GM21526 (cell line): ENCODE measurements around the gene TRAPPC3L.

Experiments used
- ATAC-seq: cut with Tn5 transposase; IDR thresholded peaks from one replicate; pipeline ENCODE4 v1.9.1; 2021; ENCODE audit warnings: moderate library complexity; ENCODE audit not compliant: unreplicated experiment, low FRiP score

Gene TRAPPC3L

DNA sequence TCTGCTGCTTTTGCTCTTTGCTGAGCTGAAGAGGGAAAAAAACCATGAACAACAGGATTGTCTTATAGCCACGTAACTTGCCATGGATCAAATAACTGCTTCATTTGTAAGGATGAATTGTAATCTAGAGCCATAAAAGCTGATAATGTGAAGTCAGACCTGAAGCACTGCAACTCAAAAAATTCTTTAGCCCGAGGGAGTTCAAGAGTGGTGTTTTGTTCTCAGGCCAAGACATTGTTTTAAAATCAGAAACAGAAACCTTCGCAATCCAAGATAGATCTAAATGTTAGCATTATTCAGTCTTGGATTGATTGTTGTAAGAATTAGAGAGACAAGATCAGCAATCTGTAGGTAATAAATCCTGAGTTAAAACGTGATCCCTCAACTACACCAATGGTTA, at the start of gene TRAPPC3L:
TRAPPC3L (minus strand) TSS at position 34 of the 400 bp plus-strand sequence. CDS start 170 bp downstream, outside the sequence.
- ATAC-seq, result no peak

DNA sequence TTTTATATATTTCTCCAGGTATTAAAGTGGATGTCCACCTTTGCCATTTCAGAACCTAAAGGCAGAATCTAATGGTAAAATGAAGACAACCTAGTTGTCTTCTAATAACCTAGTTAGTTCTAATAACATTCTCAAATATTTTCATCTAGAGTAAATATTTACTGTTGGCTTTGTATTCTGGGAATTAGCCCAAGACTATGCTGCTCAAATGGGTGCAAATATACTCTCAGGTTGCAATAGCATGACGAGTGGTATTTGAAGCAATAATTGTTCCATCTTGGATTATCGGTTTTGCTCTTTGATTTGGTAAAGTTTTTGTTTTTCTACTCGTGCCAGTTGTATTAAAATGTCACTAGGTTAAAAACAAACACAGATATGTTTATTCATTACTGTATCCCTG, 49.8 kb upstream of the TRAPPC3L start:
- ATAC-seq, result no peak

DNA sequence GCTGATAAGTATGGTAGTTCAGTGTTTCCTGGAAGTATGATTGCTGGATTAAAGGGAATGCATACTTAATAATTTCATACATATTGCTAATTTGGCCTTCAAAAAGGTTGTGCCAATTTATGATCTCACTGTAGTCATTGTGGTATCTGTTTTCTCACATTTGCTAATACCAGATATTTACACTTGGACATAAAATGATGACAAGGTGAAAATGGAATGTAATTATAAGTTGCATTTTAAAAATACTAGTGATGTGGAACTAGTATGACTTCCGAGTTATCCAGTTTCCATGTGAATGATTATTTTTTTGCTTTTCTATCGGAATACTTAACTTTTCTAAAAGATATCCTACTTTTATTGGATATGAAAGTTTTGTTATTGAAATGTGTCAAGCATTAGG, 41.3 kb upstream of the TRAPPC3L start:
- no peak for ATAC-seq

GRCh38 chr6:116586276-116586675, 40.8 kb upstream of the TRAPPC3L start:
- no peak for ATAC-seq

- ATAC-seq, result no peak
Measured at GRCh38 chr6:116580198-116580597, 34.7 kb upstream of the TRAPPC3L start.

- ATAC-seq, result no peak
Measured at GRCh38 chr6:116579143-116579542, 33.7 kb upstream of the TRAPPC3L start.

DNA sequence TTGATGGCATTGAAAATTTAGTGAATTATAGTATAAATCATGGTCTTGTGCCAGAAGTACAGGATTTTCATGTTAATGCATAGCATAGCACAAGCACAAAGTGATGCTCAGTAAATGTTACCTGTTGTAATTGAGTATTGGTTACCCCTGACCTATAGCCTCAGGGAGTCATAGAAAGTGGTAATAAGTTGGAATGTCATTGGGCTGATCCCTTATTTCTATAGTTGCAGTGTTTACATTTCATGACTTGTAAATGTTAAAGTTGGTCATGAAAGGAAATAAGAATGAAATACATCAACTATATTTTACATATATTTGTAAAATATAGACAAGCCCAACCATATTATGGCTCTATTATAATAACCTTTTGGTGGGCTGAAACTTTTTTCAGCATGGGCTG, 32.9 kb upstream of the TRAPPC3L start:
- no peak for ATAC-seq

- ATAC-seq, result no peak
Measured at GRCh38 chr6:116577486-116577885, 32.0 kb upstream of the TRAPPC3L start.

GRCh38 chr6:116575227-116575626, 29.7 kb upstream of the TRAPPC3L start:
- no peak for ATAC-seq

- ATAC-seq, result no peak
Measured at GRCh38 chr6:116572162-116572561, 26.7 kb upstream of the TRAPPC3L start.

GRCh38 chr6:116571683-116572000, 26.2 kb upstream of the TRAPPC3L start:
- ATAC-seq, result no peak

GRCh38 chr6:116570856-116571682, 25.6 kb upstream of the TRAPPC3L start, which contains the start of gene RWDD1:
Gene RWDD1 (plus strand): TSS chr6:116571504. CDS start chr6:116571583, 79 bp downstream.
- ATAC-seq, result peak; percentile 96

GRCh38 chr6:116568821-116569755, 23.6 kb upstream of the TRAPPC3L start:
- ATAC-seq, result no peak

DNA sequence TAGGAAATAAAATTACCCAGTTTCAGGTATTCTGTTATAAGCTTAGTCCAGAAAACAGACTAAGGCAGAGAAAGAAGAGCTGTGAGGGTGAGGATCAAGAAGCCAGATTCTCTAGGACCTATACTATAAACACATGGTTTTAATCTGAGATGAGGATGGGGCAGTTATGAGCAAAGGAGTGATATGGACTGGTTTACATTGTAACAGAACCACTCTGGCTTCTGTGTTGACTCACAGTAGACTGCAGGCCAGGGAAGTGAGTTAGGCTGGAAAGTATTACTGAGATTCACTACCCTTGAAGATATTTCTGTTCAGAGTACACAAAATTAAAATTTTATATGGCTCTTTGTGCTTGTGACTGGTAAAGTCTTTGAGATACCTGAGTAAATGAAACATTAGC, 22.6 kb upstream of the TRAPPC3L start:
- ATAC-seq, result no peak

- ATAC-seq, result no peak
Measured at GRCh38 chr6:116564921-116565872, 19.7 kb upstream of the TRAPPC3L start.

- ATAC-seq, result no peak
Measured at GRCh38 chr6:116564311-116564710, 18.8 kb upstream of the TRAPPC3L start.

DNA sequence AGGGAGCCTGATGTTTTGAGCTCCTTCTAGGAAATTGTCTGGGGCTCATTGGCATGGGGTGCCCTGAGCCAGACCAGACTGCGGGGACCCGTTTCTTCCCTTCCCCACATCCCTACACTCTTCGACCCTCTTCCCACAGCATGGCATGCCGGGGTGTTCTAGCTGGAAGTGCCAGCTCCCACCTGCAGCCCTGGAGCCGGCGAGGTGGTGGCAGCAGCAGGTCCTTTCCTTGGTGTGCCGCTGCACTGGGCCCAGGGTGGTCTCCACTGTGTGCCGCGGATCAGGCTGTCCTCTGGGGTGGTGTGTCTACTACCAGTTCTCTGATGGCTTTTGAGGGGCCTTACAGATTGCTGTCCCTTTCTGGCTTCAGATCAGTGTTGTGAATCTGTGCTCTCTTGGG, 18.3 kb upstream of the TRAPPC3L start:
- no peak for ATAC-seq

- no peak for ATAC-seq
Measured at GRCh38 chr6:116562614-116563013, 17.1 kb upstream of the TRAPPC3L start.

- no peak for ATAC-seq
Measured at GRCh38 chr6:116562019-116562403, 16.5 kb upstream of the TRAPPC3L start.

DNA sequence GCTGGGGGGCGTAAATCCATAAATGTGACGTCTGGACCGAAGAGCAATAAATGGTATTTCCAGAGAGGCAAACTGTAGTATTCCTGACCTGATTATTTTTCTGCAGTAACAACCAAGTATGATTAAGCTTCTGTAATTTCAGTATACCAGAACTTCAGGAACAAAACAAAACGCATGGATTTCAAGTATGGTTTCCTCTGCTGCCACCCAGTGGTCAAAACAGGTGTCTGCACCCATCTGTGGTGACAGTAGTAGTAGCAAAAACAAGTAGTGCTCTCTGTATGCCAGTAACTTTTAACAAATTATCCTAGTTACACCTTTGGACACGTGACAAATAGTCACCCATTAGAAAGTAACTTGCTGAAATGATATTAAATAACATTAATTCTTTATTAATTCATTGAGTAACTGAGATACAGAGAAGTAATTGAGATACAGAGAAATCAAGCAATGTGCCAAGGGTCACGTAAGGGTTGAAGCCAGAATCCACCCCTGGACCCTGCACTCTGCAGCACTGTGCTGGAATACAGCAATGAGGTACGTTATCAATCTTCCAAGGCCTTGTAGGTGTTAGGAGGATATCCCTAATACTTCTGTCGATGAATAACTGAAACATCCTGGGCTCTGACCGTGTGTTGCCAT, 16.0 kb upstream of the TRAPPC3L start:
- no peak for ATAC-seq
